Cardiac muscle cell (in vitro differentiated cells and primary cell): ENCODE results near the gene ATXN1. TPM values are rescaled to one million over a fixed set of nuclear protein-coding genes. Genes with fewer than 3 reads are reported as not detected.

Experiments
- DNase-seq, 2 donors: peaks; one replicate each; pipeline versions ENCODE4 v3.0.0 to v3.0.0-alpha.2; 2010 to 2017; ENCODE audit warnings: low read depth in 1 of 2, low spot score in 1 of 2
- H3K27ac ChIP-seq: fragments of 200-600 bp; sonication (generic); 2 replicates; pipeline ENCODE4 v1.5.1; 2016
- H3K27me3 ChIP-seq: fragments of 200-600 bp; sonication (generic); 2 replicates; pipeline ENCODE4 v1.6.0; 2016; ENCODE audit warnings: control low read depth
- H3K36me3 ChIP-seq: fragments of 200-600 bp; sonication (generic); 2 replicates; pipeline ENCODE4 v1.5.1; 2016; ENCODE audit warnings: control low read depth
- H3K4me1 ChIP-seq: fragments of 200-600 bp; sonication (generic); 2 replicates; pipeline ENCODE4 v1.8.1; 2017; ENCODE audit warnings: low read depth, mild to moderate bottlenecking, mixed run types
- H3K4me3 ChIP-seq: fragments of 200-600 bp; sonication (generic); 2 replicates; pipeline ENCODE4 v1.5.1; 2016; ENCODE audit warnings: mild to moderate bottlenecking
- H3K9me3 ChIP-seq: fragments of 200-600 bp; sonication (generic); 2 replicates; pipeline ENCODE4 v1.5.1; 2017; ENCODE audit warnings: low read depth, mild to moderate bottlenecking, control low read depth
- polyA plus RNA-seq: library from polyadenylated mRNA; unstranded; fragments of >200 nt; fragmentation: Nextera tagmentation; extraction: Ambion mirVana; gene quantifications from 2 replicates; pipeline ENCODE4 v1.2.1, GENCODE V29; 2016
- total RNA-seq: library from RNA; depleted of rRNA; stranded (reverse); fragments of >200 nt; gene quantifications from 2 replicates; pipeline ENCODE4 v1.2.3, GENCODE V29; 2016
- TF ChIP-seq, protein P1 (sequence below): IDR thresholded peaks from 2 replicates; pipeline ENCODE4 v1.5.1; 2012; ENCODE audit warnings: low read depth, mild to moderate bottlenecking, low read length

ATXN1 gene
- total and polyA plus RNA-seq, 2 experiments from 2014 or later: 15.1 to 37.4 TPM

DNA sequence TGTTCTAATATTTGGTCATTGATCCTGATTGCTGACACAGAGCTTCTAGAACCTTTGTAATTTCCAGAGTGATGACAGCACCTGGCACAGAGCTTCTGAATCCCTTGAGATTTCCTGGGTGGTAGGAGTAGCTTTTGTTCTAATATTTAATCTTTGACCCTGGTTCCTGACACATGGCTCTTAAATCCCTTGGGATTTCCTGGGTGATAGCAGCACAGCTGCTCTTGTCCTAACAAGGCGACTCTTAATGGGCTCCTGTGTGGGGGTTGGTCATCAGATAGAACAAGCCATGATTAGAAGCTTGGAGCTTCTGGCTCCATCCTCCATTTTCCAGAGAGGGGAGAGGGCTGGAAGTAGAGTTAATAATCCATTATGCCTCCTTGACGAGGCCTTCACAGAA is 504.5 kb downstream of the ATXN1 start:
- TF ChIP-seq, protein P1, sequence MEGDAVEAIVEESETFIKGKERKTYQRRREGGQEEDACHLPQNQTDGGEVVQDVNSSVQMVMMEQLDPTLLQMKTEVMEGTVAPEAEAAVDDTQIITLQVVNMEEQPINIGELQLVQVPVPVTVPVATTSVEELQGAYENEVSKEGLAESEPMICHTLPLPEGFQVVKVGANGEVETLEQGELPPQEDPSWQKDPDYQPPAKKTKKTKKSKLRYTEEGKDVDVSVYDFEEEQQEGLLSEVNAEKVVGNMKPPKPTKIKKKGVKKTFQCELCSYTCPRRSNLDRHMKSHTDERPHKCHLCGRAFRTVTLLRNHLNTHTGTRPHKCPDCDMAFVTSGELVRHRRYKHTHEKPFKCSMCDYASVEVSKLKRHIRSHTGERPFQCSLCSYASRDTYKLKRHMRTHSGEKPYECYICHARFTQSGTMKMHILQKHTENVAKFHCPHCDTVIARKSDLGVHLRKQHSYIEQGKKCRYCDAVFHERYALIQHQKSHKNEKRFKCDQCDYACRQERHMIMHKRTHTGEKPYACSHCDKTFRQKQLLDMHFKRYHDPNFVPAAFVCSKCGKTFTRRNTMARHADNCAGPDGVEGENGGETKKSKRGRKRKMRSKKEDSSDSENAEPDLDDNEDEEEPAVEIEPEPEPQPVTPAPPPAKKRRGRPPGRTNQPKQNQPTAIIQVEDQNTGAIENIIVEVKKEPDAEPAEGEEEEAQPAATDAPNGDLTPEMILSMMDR: no peak
- Histone ChIP-seq H3K36me3 (no peaks in the 10 kb centered on the region), H3K4me3 (no peak overlapping the region), H3K4me1 (peaks cover 15% of the 10 kb centered on the region), H3K9me3 (no peaks in the 10 kb centered on the region), H3K27ac (no peak overlapping the region), H3K27me3 (no peaks in the 10 kb centered on the region)
- DNase-seq: no peak

DNA sequence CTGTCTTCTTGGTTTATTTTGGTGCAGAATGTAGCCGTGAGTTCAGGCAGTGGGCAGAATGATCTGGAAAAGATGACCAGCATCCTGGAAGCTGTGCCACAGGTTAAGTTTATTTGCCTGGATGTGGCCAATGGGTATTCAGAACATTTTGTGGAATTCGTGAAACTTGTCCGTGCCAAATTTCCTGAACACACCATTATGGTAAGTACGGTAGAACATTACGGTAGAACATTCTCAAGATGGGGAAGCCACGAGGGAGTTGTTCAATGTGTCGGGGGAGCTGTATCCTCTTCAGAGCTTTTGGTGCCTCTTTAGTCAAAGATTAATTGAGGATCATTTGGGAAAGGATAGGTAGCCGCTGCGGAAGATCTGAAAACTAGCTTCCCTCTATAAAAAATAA is 506.7 kb downstream of the ATXN1 start:
- TF ChIP-seq, protein P1: no peak
- no peak for DNase-seq
- no peak overlapping the region for H3K4me3 ChIP-seq
- H3K27ac ChIP-seq: no peak overlapping the region
- no peaks in the 10 kb centered on the region for H3K9me3 ChIP-seq
- no peaks in the 10 kb centered on the region for H3K36me3 ChIP-seq
- no peaks in the 10 kb centered on the region for H3K27me3 ChIP-seq
- peaks cover 12% of the 10 kb centered on the region for H3K4me1 ChIP-seq

DNA sequence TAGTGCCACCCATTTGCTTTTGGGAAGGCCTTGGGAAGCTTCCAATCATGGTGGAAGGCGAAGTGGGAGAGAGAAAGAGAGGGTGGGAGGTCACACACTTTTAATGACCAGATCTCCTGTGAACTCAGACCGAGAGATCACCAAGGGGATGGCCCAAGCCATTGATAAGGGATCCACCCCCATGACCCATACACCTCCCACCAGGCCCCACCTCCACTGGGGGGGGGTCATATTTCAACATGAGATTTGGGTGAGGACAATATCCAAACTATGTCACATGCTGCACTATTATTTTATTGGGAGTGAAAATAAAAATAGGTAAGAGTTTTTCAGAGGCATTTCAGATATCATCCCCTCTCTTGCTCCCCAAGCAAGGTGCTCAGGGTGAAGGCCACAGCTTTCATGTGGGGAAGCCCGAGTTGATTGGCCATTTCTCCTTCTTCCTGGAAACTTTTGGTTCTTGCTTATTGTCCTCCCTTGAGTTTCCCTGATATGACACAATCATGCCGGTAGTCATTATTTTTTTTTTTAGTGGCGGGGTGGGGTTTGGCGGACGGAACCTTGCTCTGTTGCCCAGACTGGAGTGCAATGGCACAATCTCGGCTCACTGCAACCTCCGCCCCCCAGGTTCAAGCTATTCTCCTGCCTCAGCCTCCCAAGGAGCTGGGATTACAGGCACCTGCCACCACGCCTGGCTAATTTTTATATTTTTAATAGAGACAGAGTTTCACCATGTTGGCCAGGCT is 507.7 kb downstream of the ATXN1 start:
- Histone ChIP-seq H3K4me3 (no peak overlapping the region), H3K4me1 (peaks cover 9% of the 10 kb centered on the region), H3K27ac (no peak overlapping the region), H3K27me3 (no peaks in the 10 kb centered on the region), H3K36me3 (no peaks in the 10 kb centered on the region), H3K9me3 (no peaks in the 10 kb centered on the region)
- DNase-seq: no peak
- TF ChIP-seq, protein P1: no peak

DNA sequence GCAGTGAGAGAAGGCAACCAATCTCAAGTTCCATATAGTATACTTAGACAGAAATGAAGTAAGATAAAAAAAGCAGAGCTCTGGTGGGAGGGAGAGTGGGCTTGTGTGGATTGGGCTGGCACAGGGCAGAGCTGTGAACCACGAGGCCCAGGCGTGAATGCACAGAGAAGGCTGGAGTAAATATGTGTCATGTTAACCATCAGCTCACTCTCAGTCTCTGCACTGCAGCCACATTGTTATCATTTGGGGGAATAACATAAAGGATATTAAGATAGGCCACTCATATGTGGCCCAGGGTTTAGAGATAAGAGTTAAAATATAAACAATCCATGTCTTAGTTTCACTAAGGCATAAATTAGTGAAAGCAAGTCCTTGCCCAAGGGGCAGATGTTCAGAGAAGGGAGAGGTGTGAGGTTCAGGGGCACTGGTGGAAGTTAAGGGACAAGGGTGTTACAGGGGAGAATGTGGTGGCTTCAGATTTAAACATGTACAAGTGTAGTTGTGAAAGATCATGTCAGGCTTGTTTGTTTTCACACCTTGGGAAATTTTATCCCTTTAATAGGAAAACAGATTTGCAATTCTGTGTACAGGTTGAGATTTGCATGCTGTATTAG is 508.5 kb downstream of the ATXN1 start:
- Histone ChIP-seq H3K27ac (no peak overlapping the region), H3K27me3 (no peaks in the 10 kb centered on the region), H3K36me3 (no peaks in the 10 kb centered on the region), H3K4me3 (no peak overlapping the region), H3K4me1 (peaks cover 6% of the 10 kb centered on the region), H3K9me3 (no peaks in the 10 kb centered on the region)
- TF ChIP-seq, protein P1: no peak
- DNase-seq: no peak

DNA sequence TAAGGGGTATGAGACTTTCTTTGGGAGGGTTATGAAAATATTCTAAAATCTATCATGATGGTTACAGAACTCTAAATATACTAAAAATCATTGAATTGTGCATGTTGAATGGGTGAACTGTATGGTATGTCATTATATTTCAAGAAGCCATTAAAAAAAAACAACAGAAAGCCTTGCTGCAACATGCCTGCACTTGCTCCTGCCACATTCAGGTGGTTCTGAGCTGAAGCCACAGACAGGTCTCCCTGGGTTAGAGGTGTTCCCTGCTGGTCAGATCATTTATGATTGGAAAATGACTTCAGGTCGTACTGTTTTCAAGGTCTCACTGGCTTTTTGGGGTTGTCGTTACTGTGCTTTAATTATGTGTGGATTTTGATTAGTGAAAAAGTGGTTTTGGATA is 509.6 kb downstream of the ATXN1 start:
- TF ChIP-seq, protein P1: no peak
- Histone ChIP-seq H3K27ac (no peak overlapping the region), H3K4me1 (peaks cover under 1% of the 10 kb centered on the region), H3K9me3 (no peaks in the 10 kb centered on the region), H3K36me3 (no peaks in the 10 kb centered on the region), H3K4me3 (no peak overlapping the region), H3K27me3 (no peaks in the 10 kb centered on the region)
- no peak for DNase-seq
